Fibroblast of lung (primary cell): Measurements from ENCODE around the gene APMAP. TPM values are rescaled to one million over a fixed set of nuclear protein-coding genes. Genes with fewer than 3 reads are reported as not detected.

ENCODE experiments used
- DNase-seq, 2 donors: peaks; one replicate each; pipeline versions ENCODE4 v3.0.0 to v3.0.0-alpha.2; 2010; ENCODE audit warnings: low read depth in 2 of 2
- H2AFZ ChIP-seq: 2 replicates; pipeline ENCODE4 v1.5.1; 2012; ENCODE audit warnings: low read length, control low read depth, inconsistent platforms
- H3K27ac ChIP-seq: 2 replicates; pipeline ENCODE4 v1.5.1; 2011; ENCODE audit warnings: low read length, control low read depth; ENCODE audit not compliant: insufficient read depth
- H3K27me3 ChIP-seq: 2 replicates; pipeline ENCODE4 v1.5.1; 2011; ENCODE audit warnings: mild to moderate bottlenecking, low read length; ENCODE audit not compliant: control insufficient read depth, insufficient read depth
- H3K36me3 ChIP-seq: 2 replicates; pipeline ENCODE4 v1.5.1; 2011; ENCODE audit warnings: low read length; ENCODE audit not compliant: control insufficient read depth, insufficient read depth
- H3K4me1 ChIP-seq: 2 replicates; pipeline ENCODE4 v1.5.1; 2011; ENCODE audit warnings: low read length; ENCODE audit not compliant: control insufficient read depth, insufficient read depth; ENCODE audit errors: extremely low read depth
- H3K4me2 ChIP-seq: 2 replicates; pipeline ENCODE4 v1.5.1; 2011; ENCODE audit warnings: low read length, control low read depth; ENCODE audit not compliant: insufficient read depth; ENCODE audit errors: extremely low read depth
- H3K4me3 ChIP-seq, 4 experiments: fragments of 200-600 bp in 1 of 4; sonication (generic) in 1 of 4; replicated peaks in 1 of 4; 2 replicates each; pipeline ENCODE4 v1.5.1; 2011 to 2016; ENCODE audit warnings: low read length in 4 of 4, low read depth in 3 of 4, mild to moderate bottlenecking in 3 of 4, control low read depth in 2 of 4, inconsistent platforms in 1 of 4, mixed read lengths in 1 of 4; ENCODE audit not compliant: insufficient read depth in 1 of 4; ENCODE audit errors: control extremely low read depth in 1 of 4
- H3K79me2 ChIP-seq: 2 replicates; pipeline ENCODE4 v1.5.1; 2012; ENCODE audit warnings: mild to moderate bottlenecking, low read length, inconsistent platforms; ENCODE audit not compliant: control insufficient read depth, insufficient read depth
- H3K9ac ChIP-seq: 2 replicates; pipeline ENCODE4 v1.5.1; 2011; ENCODE audit warnings: mild to moderate bottlenecking, low read length, control low read depth; ENCODE audit not compliant: insufficient read depth
- H3K9me3 ChIP-seq: 2 replicates; pipeline ENCODE4 v1.5.1; 2012; ENCODE audit warnings: low read depth, low read length; ENCODE audit not compliant: control insufficient read depth, insufficient read depth
- H4K20me1 ChIP-seq: 2 replicates; pipeline ENCODE4 v1.5.1; 2011; ENCODE audit warnings: low read length; ENCODE audit not compliant: control insufficient read depth, insufficient read depth; ENCODE audit errors: extremely low read depth
- CTCF ChIP-seq, 2 donors: IDR thresholded peaks in 1 of 2; conservative IDR thresholded peaks in 1 of 2; 1 replicate in 1 of 2; 2 replicates in 1 of 2; pipeline ENCODE4 v1.5.1; 2011 to 2012; ENCODE audit warnings: low read length in 2 of 2, control low read depth in 1 of 2, inconsistent platforms in 1 of 2, low read depth in 1 of 2, mild to moderate bottlenecking in 1 of 2
- EZH2 ChIP-seq: IDR thresholded peaks from 2 replicates; pipeline ENCODE4 v1.5.1; 2012; ENCODE audit warnings: low read length, control low read depth, mild to moderate bottlenecking; ENCODE audit errors: missing control alignments
- polyA plus RNA-seq, 2 donors: library from polyadenylated mRNA; depleted of rRNA in 1 of 2; stranded (reverse) in 1 of 2; unstranded in 1 of 2; fragments of >200 nt; gene quantifications; 2 replicates each; pipeline ENCODE4 v1.2.1, GENCODE V29; 2011 to 2012; ENCODE audit warnings: missing spikeins in 1 of 2
- total RNA-seq: library from RNA; depleted of rRNA; stranded (reverse); fragments of >200 nt; gene quantifications from 2 replicates; pipeline ENCODE4 v1.2.1, GENCODE V29; 2014

APMAP gene
- total and polyA plus RNA-seq, 2 donors (not counting 1 experiment from before 2014, with no cell fraction given): 72.5 to 104 TPM

- H3K27ac ChIP-seq: no peak overlapping the region
- H3K36me3 ChIP-seq: no peaks in the 10 kb centered on the region
- H3K9ac ChIP-seq: no peak overlapping the region
- DNase-seq: peak in 1 of 2 donors; percentile 48
- H3K79me2 ChIP-seq: no peaks in the 10 kb centered on the region
- H3K9me3 ChIP-seq: no peaks in the 10 kb centered on the region
- H3K4me2 ChIP-seq: no peak overlapping the region
- TF ChIP-seq EZH2 (no peak), CTCF (conservative IDR thresholded peaks at IDR 0.05 in 1 of 2, IDR thresholded peaks at IDR 0.05 in 1 of 2; ENCODE audit: low read depth in 1 of 2, low read length in 2 of 2) (no peak)
- no peak overlapping the region for H2AFZ ChIP-seq
- H3K4me3 ChIP-seq: no peak overlapping the region
- H4K20me1 ChIP-seq: no peaks in the 10 kb centered on the region
- H3K27me3 ChIP-seq: peaks cover 3% of the 10 kb centered on the region
- no peaks in the 10 kb centered on the region for H3K4me1 ChIP-seq
These were observed 40.1 kb upstream of the APMAP start for GRCh38 chr20:25032478-25033264.

GRCh38 chr20:25032065-25032477 lies 39.5 kb upstream of the APMAP start:
- H3K79me2 ChIP-seq: no peaks in the 10 kb centered on the region
- no peaks in the 10 kb centered on the region for H3K9me3 ChIP-seq
- no peak overlapping the region for H3K4me3 ChIP-seq
- H3K27ac ChIP-seq: no peak overlapping the region
- H3K36me3 ChIP-seq: no peaks in the 10 kb centered on the region
- H3K9ac ChIP-seq: no peak overlapping the region
- DNase-seq: peak in 1 of 2 donors; percentile 4
- H3K4me1 ChIP-seq: no peaks in the 10 kb centered on the region
- TF ChIP-seq CTCF (conservative IDR thresholded peaks at IDR 0.05 in 1 of 2, IDR thresholded peaks at IDR 0.05 in 1 of 2; ENCODE audit: low read depth in 1 of 2, low read length in 2 of 2) (no peak), EZH2 (no peak)
- H3K4me2 ChIP-seq: no peak overlapping the region
- no peak overlapping the region for H2AFZ ChIP-seq
- H3K27me3 ChIP-seq: peaks cover under 1% of the 10 kb centered on the region
- H4K20me1 ChIP-seq: no peaks in the 10 kb centered on the region

DNA sequence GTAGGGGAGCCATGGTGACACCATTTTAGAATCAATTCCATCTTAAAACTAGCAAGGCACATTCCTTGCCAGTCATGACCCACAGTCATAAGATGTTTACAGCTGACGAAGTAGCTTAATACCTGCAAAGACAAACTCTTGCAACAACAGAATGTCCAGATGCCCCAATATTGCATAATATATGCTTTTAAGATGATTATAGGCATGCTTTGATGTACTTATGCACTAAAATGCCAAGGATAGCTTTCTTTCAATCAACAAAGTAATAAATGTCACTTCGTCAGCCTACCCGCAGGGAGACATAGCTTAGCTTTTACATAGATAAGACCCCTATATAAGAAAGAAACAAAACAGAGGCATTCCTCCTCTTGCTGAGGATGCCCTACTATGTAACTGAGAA lies 38.7 kb upstream of the APMAP start:
- no peak overlapping the region for H3K9ac ChIP-seq
- H3K79me2 ChIP-seq: no peaks in the 10 kb centered on the region
- no peaks in the 10 kb centered on the region for H4K20me1 ChIP-seq
- no peak overlapping the region for H3K4me2 ChIP-seq
- no peak for DNase-seq
- no peaks in the 10 kb centered on the region for H3K9me3 ChIP-seq
- H3K36me3 ChIP-seq: no peaks in the 10 kb centered on the region
- no peak overlapping the region for H3K4me3 ChIP-seq
- H3K4me1 ChIP-seq: no peaks in the 10 kb centered on the region
- no peak overlapping the region for H2AFZ ChIP-seq
- H3K27ac ChIP-seq: no peak overlapping the region
- TF ChIP-seq EZH2: no peak
- peaks cover 3% of the 10 kb centered on the region for H3K27me3 ChIP-seq
